Measurements from ENCODE around the gene METTL3.

The METTL3 gene

GRCh38 chr14:21534576-21534975 is 23.4 kb upstream of the METTL3 start:
- Histone ChIP-seq H3K4me1 (ENCODE audit: insufficient read depth, poor library complexity, severe bottlenecking) (peaks cover 6% of the 10 kb centered on the region), H3K27me3 (ENCODE audit: insufficient read depth, poor library complexity, severe bottlenecking) (peaks cover 23% of the 10 kb centered on the region), H3K9me3 (ENCODE audit: severe bottlenecking) (no peaks in the 10 kb centered on the region), H3K36me3 (ENCODE audit: low read depth) (no peaks in the 10 kb centered on the region), H3K4me3 (ENCODE audit: severe bottlenecking) (no peak overlapping the region), H3K27ac (ENCODE audit: poor library complexity, severe bottlenecking) (no peak overlapping the region)
- ATAC-seq (ENCODE audit: low read depth) = no peak
- TF ChIP-seq CTCF (IDR thresholded peaks at IDR 0.05; ENCODE audit: poor library complexity, severe bottlenecking) = no peak
- DNase-seq (ENCODE audit: low spot score) = no peak

GRCh38 chr14:21533294-21533693 is 22.2 kb upstream of the METTL3 start:
- Histone ChIP-seq H3K27ac (ENCODE audit: poor library complexity, severe bottlenecking) (no peak overlapping the region), H3K4me3 (ENCODE audit: severe bottlenecking) (no peak overlapping the region), H3K4me1 (ENCODE audit: insufficient read depth, poor library complexity, severe bottlenecking) (peaks cover 6% of the 10 kb centered on the region), H3K27me3 (ENCODE audit: insufficient read depth, poor library complexity, severe bottlenecking) (peaks cover 23% of the 10 kb centered on the region), H3K9me3 (ENCODE audit: severe bottlenecking) (no peaks in the 10 kb centered on the region), H3K36me3 (ENCODE audit: low read depth) (no peaks in the 10 kb centered on the region)
- DNase-seq (ENCODE audit: low spot score) (no peak), ATAC-seq (ENCODE audit: low read depth) (no peak)
- no peak for TF ChIP-seq CTCF (IDR thresholded peaks at IDR 0.05; ENCODE audit: poor library complexity, severe bottlenecking)

- H3K4me1 ChIP-seq (ENCODE audit: insufficient read depth, poor library complexity, severe bottlenecking) = peaks cover 6% of the 10 kb centered on the region
- DNase-seq (ENCODE audit: low spot score) (no peak), ATAC-seq (ENCODE audit: low read depth) (no peak)
- H3K36me3 ChIP-seq (ENCODE audit: low read depth) = no peaks in the 10 kb centered on the region
- H3K4me3 ChIP-seq (ENCODE audit: severe bottlenecking) = no peak overlapping the region
- H3K27ac ChIP-seq (ENCODE audit: poor library complexity, severe bottlenecking) = no peak overlapping the region
- no peaks in the 10 kb centered on the region for H3K27me3 ChIP-seq (ENCODE audit: insufficient read depth, poor library complexity, severe bottlenecking)
- TF ChIP-seq CTCF (IDR thresholded peaks at IDR 0.05; ENCODE audit: poor library complexity, severe bottlenecking) = no peak
- H3K9me3 ChIP-seq (ENCODE audit: severe bottlenecking) = no peaks in the 10 kb centered on the region
Observed at GRCh38 chr14:21529515-21529914, 18.4 kb upstream of the METTL3 start.

- H3K27ac ChIP-seq (ENCODE audit: poor library complexity, severe bottlenecking) = no peak overlapping the region
Observed at GRCh38 chr14:21528381-21529348, 17.5 kb upstream of the METTL3 start.

More at GRCh38 chr14:21528381-21529348, 17.5 kb upstream of the METTL3 start:
- Histone ChIP-seq H3K27me3 (ENCODE audit: insufficient read depth, poor library complexity, severe bottlenecking) (no peaks in the 10 kb centered on the region), H3K4me3 (ENCODE audit: severe bottlenecking) (no peak overlapping the region), H3K36me3 (ENCODE audit: low read depth) (no peaks in the 10 kb centered on the region), H3K9me3 (ENCODE audit: severe bottlenecking) (no peaks in the 10 kb centered on the region), H3K4me1 (ENCODE audit: insufficient read depth, poor library complexity, severe bottlenecking) (peaks cover 6% of the 10 kb centered on the region)
- DNase-seq (ENCODE audit: low spot score) = no peak
- ATAC-seq (ENCODE audit: low read depth) = no peak
- TF ChIP-seq CTCF (IDR thresholded peaks at IDR 0.05; ENCODE audit: poor library complexity, severe bottlenecking) = no peak

Measured in RWPE2 (cell line).